ENCODE data around the gene MIPEP. TPM values are rescaled to one million over a fixed set of nuclear protein-coding genes. Genes with fewer than 3 reads are reported as not detected.

MIPEP gene
- total RNA-seq (2022) (19.1 and 24.7 TPM in 2 replicates), Bru-seq, nascent RNA (percentile 67 among the genes with signal in this experiment), BruChase-seq, experiment 1, labeled RNA remaining after a 6-hour chase (percentile 55 among the genes with signal in this experiment), BruChase-seq, experiment 2, labeled RNA remaining after a 2-hour chase (percentile 60 among the genes with signal in this experiment)
- long read RNA-seq, transcript MIPEP-201 (19 exons, 2,400 nt): major isoform, 71 of 93 reads
- long read RNA-seq, partial matches to known transcripts: 3 of 93 reads
- long read RNA-seq, other reads (novel, unspliced or antisense): 19 of 93 reads

DNA sequence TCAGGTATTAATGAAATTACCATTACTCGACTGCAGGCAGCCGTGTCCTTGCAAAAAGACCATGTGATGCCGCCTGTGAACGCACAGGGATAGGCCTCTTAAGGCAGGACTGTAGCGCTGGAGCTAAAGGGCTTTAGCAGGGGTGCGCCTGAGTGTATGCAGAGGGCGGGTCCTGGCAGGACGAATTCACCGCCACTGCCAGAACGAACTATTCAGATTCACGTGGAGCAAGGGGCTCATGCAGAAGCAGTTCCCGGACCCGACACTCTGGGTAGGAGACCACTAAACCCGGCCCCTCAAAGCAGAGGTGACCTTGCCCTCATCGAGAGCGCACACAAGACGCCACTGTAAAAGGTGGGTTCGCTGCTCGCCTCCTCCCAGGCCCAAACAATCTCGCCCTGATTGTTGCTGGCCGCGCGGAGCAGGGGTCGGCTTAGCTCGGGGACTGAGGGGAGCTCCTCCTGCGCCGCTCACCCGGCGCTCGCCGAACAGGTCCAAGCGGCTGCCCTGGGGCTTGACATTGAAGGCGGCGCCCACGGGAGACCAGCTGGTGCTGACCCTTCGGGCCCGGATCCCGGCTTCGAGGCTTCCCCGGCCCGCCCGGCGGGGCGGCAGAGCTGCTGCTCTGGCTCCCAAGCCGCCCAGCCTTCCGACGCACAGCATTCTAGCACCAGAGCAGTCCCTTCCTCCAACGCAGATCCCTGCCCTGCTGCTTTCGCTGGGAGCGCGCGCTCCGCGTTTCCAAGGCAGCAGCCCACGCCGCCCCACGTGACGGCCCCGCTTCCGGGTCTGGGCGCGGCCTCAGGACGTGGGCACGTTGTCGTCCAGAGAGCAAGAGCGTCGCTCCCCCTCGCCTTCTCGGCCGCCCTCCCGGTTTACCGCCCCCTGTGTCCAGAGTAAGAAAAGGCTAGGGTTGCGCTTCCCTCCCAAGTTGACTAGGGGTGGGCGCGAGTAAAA, at the start of gene MIPEP:
TSS of gene MIPEP (minus strand) at position 743 of the 957 bp plus-strand sequence. CDS start at position 663, 80 bp downstream.
- peak within 1 kb of the TSS; percentile 89 for H3K4me3 Mint-ChIP-seq (ENCODE audit: unreplicated experiment)
- peaks cover 2% of the 10 kb centered on the region for H3K36me3 Mint-ChIP-seq (ENCODE audit: insufficient read depth, unreplicated experiment)
- DNase-seq (ENCODE audit: unreplicated experiment): peak; percentile 95
- H3K27me3 Mint-ChIP-seq (ENCODE audit: insufficient read depth, unreplicated experiment): no peaks in the 10 kb centered on the region
- H3K27ac Mint-ChIP-seq (ENCODE audit: low read depth, unreplicated experiment): peak within 1 kb of the TSS; percentile 67
- intact Hi-C loops (cut with micrococcal nuclease): loop anchor here (5.0 kb wide), 3 partner anchors 312 to 512 kb away; no protein-coding TSS in a partner anchor
- CTCF ChIA-PET: interaction anchor here (0.6 to 4.2 kb wide), 20 partner anchors 10 to 511 kb away, joined by 3 to 40 read pairs (median 4); no protein-coding TSS in a partner anchor
- H3K9me3 Mint-ChIP-seq (ENCODE audit: unreplicated experiment): no peaks in the 10 kb centered on the region
- POLR2A ChIA-PET: interaction anchor here (0.6 to 3.0 kb wide), 23 partner anchors 8 to 1079 kb away, joined by 3 to 20 read pairs (median 4); partner anchors contain the start of genes C1QTNF9B, SPATA13 and TNFRSF19
- BruUV-seq (replicated peaks): no TSS peak
- TF ChIP-seq CTCF (IDR thresholded peaks at IDR 0.05; ENCODE audit: unreplicated experiment): peak; percentile 58
- peaks cover 11% of the 10 kb centered on the region for H3K4me1 Mint-ChIP-seq (ENCODE audit: insufficient read depth, unreplicated experiment)

GRCh38 chr13:23934520-23934919, 45.3 kb upstream of the MIPEP start:
- ChIA-PET CTCF (no interaction called here), POLR2A (interaction anchor here (0.8 kb wide), 1 partner anchor 9 kb away, joined by 4 read pairs; no protein-coding TSS in a partner anchor)
- TF ChIP-seq CTCF (IDR thresholded peaks at IDR 0.05; ENCODE audit: unreplicated experiment): no peak
- Mint-ChIP-seq H3K27me3 (ENCODE audit: insufficient read depth, unreplicated experiment) (peaks cover 23% of the 10 kb centered on the region), H3K9me3 (ENCODE audit: unreplicated experiment) (no peaks in the 10 kb centered on the region), H3K27ac (ENCODE audit: low read depth, unreplicated experiment) (no peak overlapping the region), H3K4me1 (ENCODE audit: insufficient read depth, unreplicated experiment) (peaks cover 7% of the 10 kb centered on the region), H3K36me3 (ENCODE audit: insufficient read depth, unreplicated experiment) (no peaks in the 10 kb centered on the region), H3K4me3 (ENCODE audit: unreplicated experiment) (no peak overlapping the region)
- BruUV-seq (replicated peaks): no TSS peak
- DNase-seq (ENCODE audit: unreplicated experiment): no peak
- intact Hi-C loops (cut with micrococcal nuclease): no loop called here

DNA sequence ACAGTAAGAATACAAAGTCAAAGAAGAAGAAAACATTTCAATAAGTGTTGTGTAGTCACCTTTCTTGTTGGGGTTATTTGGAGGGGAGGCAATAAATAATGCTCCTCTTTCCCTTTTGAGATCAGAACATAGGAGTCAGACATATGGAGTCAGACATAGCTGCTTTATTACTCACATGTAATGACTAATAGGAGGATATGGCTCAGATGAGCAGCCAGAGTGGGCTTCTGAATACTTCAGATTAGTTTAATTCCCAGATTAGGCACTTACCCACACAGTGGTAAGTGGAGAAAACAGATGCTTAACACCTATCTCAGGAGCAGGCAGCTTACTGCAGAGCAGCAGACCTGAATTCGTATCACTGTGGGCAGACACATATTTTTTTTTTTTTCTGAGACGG, 39.8 kb upstream of the MIPEP start:
- H3K4me3 Mint-ChIP-seq (ENCODE audit: unreplicated experiment): no peak overlapping the region
- ChIA-PET CTCF (no interaction called here), POLR2A (no interaction called here)
- peak; percentile 30 for DNase-seq (ENCODE audit: unreplicated experiment)
- no peaks in the 10 kb centered on the region for H3K27me3 Mint-ChIP-seq (ENCODE audit: insufficient read depth, unreplicated experiment)
- H3K27ac Mint-ChIP-seq (ENCODE audit: low read depth, unreplicated experiment): no peak overlapping the region
- intact Hi-C loops (cut with micrococcal nuclease): no loop called here
- peaks cover 15% of the 10 kb centered on the region for H3K4me1 Mint-ChIP-seq (ENCODE audit: insufficient read depth, unreplicated experiment)
- no TSS peak for BruUV-seq (replicated peaks)
- no peaks in the 10 kb centered on the region for H3K9me3 Mint-ChIP-seq (ENCODE audit: unreplicated experiment)
- H3K36me3 Mint-ChIP-seq (ENCODE audit: insufficient read depth, unreplicated experiment): no peaks in the 10 kb centered on the region
- TF ChIP-seq CTCF (IDR thresholded peaks at IDR 0.05; ENCODE audit: unreplicated experiment): no peak

- ChIA-PET POLR2A (no interaction called here), CTCF (interaction anchor here (0.6 to 5.4 kb wide), 6 partner anchors 15 to 306 kb away, joined by 3 to 54 read pairs (median 6); no protein-coding TSS in a partner anchor)
- peaks cover 26% of the 10 kb centered on the region for H3K27me3 Mint-ChIP-seq (ENCODE audit: insufficient read depth, unreplicated experiment)
- TF ChIP-seq CTCF (IDR thresholded peaks at IDR 0.05; ENCODE audit: unreplicated experiment): no peak
- H3K9me3 Mint-ChIP-seq (ENCODE audit: unreplicated experiment): no peaks in the 10 kb centered on the region
- no peak overlapping the region for H3K4me3 Mint-ChIP-seq (ENCODE audit: unreplicated experiment)
- intact Hi-C loops (cut with micrococcal nuclease): no loop called here
- no peak for DNase-seq (ENCODE audit: unreplicated experiment)
- H3K4me1 Mint-ChIP-seq (ENCODE audit: insufficient read depth, unreplicated experiment): no peaks in the 10 kb centered on the region
- H3K36me3 Mint-ChIP-seq (ENCODE audit: insufficient read depth, unreplicated experiment): no peaks in the 10 kb centered on the region
- no peak overlapping the region for H3K27ac Mint-ChIP-seq (ENCODE audit: low read depth, unreplicated experiment)
- BruUV-seq (replicated peaks): no TSS peak
Observed at GRCh38 chr13:23923031-23923430, 33.8 kb upstream of the MIPEP start.
